ENCODE measurements around the gene OR4A16. TPM values are rescaled to one million over a fixed set of nuclear protein-coding genes. Genes with fewer than 3 reads are reported as not detected.

Gene OR4A16
- total RNA-seq, 2 donors from 2014 or later = not detected

DNA sequence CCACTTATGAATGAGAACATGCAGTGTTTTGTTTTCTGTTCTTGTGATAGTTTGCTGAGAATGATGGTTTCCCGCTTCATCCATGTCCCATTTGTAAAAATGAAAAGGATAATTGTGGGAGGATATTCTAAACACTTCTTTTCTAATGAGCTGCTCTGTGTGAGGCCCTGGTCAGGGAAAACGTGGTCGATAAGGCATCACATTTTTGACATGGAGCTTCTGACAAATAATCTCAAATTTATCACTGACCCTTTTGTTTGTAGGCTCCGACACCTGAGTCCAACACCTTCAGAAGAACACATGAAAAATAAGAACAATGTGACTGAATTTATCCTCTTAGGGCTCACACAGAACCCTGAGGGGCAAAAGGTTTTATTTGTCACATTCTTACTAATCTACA lies 24.7 kb downstream of the OR4A16 start, which contains the start of gene OR4A15:
TSS of gene OR4A15 (plus strand) at position 301 of the 400 bp plus-strand sequence. CDS start at position 301, 0 bp downstream.
- Histone ChIP-seq H3K4me3 (no peak within 1 kb of the TSS), H3K27me3 (no peaks in the 10 kb centered on the region), H3K4me1 (no peaks in the 10 kb centered on the region), H3K9me3 (no peaks in the 10 kb centered on the region), H3K27ac (no peak within 1 kb of the TSS), H3K36me3 (replicated peaks in 1 of 2; ENCODE audit: insufficient read depth in 1 of 2, low read depth in 2 of 2) (no peaks in the 10 kb centered on the region)
- no peak for DNase-seq
- 33 to 55% methylated on average over 4 of the region's 4 CpGs for WGBS, 2 donors
- intact Hi-C loops (cut with DNase I) = no loop called here
- ATAC-seq = no peak
- TF ChIP-seq, protein P1, sequence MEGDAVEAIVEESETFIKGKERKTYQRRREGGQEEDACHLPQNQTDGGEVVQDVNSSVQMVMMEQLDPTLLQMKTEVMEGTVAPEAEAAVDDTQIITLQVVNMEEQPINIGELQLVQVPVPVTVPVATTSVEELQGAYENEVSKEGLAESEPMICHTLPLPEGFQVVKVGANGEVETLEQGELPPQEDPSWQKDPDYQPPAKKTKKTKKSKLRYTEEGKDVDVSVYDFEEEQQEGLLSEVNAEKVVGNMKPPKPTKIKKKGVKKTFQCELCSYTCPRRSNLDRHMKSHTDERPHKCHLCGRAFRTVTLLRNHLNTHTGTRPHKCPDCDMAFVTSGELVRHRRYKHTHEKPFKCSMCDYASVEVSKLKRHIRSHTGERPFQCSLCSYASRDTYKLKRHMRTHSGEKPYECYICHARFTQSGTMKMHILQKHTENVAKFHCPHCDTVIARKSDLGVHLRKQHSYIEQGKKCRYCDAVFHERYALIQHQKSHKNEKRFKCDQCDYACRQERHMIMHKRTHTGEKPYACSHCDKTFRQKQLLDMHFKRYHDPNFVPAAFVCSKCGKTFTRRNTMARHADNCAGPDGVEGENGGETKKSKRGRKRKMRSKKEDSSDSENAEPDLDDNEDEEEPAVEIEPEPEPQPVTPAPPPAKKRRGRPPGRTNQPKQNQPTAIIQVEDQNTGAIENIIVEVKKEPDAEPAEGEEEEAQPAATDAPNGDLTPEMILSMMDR (IDR thresholded peaks at IDR 0.05) = no peak
- TF ChIP-seq POLR2A (IDR thresholded peaks at IDR 0.05) = no peak

Other genes starting within 250 kb of the OR4A16 start
- not detected for gene TRIM48, start 81.0 kb upstream of the OR4A16 start, total RNA-seq
- not detected for gene OR4A15, start 24.8 kb downstream of the OR4A16 start, total RNA-seq
- gene OR4C15, start 211.3 kb downstream of the OR4A16 start, total RNA-seq = not detected
- gene OR4C16, start 228.9 kb downstream of the OR4A16 start, total RNA-seq = not detected

Data from body of pancreas (tissue), 4 donors.